KMS-11 (cell line): ENCODE measurements around the gene CDCA3.

Source experiments
- H2AFZ ChIP-seq: fragments of 200-600 bp; sonication (generic); 2 replicates; pipeline ENCODE4 v1.6.1; 2016; ENCODE audit warnings: antibody characterized with exemption, mixed run types, low read depth
- H3K27ac ChIP-seq: fragments of 200-600 bp; sonication (generic); 2 replicates; pipeline ENCODE4 v1.6.1; 2016; ENCODE audit warnings: mild to moderate bottlenecking, mixed run types
- H3K27me3 ChIP-seq: fragments of 200-600 bp; sonication (generic); 2 replicates; pipeline ENCODE4 v1.6.1; 2017; ENCODE audit warnings: mild to moderate bottlenecking, low read depth, mixed run types, moderate library complexity; ENCODE audit not compliant: insufficient read depth
- H3K36me3 ChIP-seq: fragments of 200-600 bp; sonication (generic); 2 replicates; pipeline ENCODE4 v1.6.1; 2017; ENCODE audit warnings: mild to moderate bottlenecking, mixed run types; ENCODE audit not compliant: insufficient read depth
- H3K4me1 ChIP-seq: fragments of 200-600 bp; sonication (generic); 2 replicates; pipeline ENCODE4 v1.6.1; 2016; ENCODE audit warnings: mild to moderate bottlenecking, low read depth, mixed run types; ENCODE audit not compliant: poor library complexity, severe bottlenecking
- H3K4me2 ChIP-seq: fragments of 200-600 bp; sonication (generic); 2 replicates; pipeline ENCODE4 v1.7.0; 2016; ENCODE audit warnings: mild to moderate bottlenecking, mixed run types
- H3K4me3 ChIP-seq: fragments of 200-600 bp; sonication (generic); IDR thresholded peaks from 2 replicates; pipeline ENCODE4 v1.6.1; 2017; ENCODE audit warnings: low read depth, low read length, mixed read lengths; ENCODE audit not compliant: insufficient read depth
- H3K79me2 ChIP-seq: fragments of 200-600 bp; sonication (generic); 2 replicates; pipeline ENCODE4 v1.6.1; 2016; ENCODE audit warnings: low read depth, mixed run types; ENCODE audit not compliant: insufficient read depth
- H3K9ac ChIP-seq: fragments of 200-600 bp; sonication (generic); 2 replicates; pipeline ENCODE4 v1.6.1; 2016; ENCODE audit warnings: mild to moderate bottlenecking, mixed run types
- H4K20me1 ChIP-seq: fragments of 200-600 bp; sonication (generic); 2 replicates; pipeline ENCODE4 v1.6.1; 2016; ENCODE audit warnings: mild to moderate bottlenecking, mixed run types; ENCODE audit not compliant: insufficient read depth
- CTCF ChIP-seq: fragments of 200-600 bp; sonication (generic); conservative IDR thresholded peaks from 2 replicates; pipeline ENCODE4 v1.6.1; 2017; ENCODE audit warnings: low read depth, mild to moderate bottlenecking, antibody characterized with exemption, low read length, moderate library complexity, mixed read lengths

Gene CDCA3

GRCh38 chr12:6861391-6861790 lies 10.3 kb upstream of the CDCA3 start:
- Histone ChIP-seq H3K36me3 (peaks cover 7% of the 10 kb centered on the region; the same call in 1 of the 2 replicates), H3K4me2 (no peak overlapping the region)

GRCh38 chr12:6860942-6861341 lies 9.9 kb upstream of the CDCA3 start:
- no peaks in the 10 kb centered on the region for H4K20me1 ChIP-seq
- peaks cover 7% of the 10 kb centered on the region; the same call in 1 of the 2 replicates for H3K36me3 ChIP-seq
- no peak overlapping the region for H2AFZ ChIP-seq
- H3K27ac ChIP-seq, result no peak overlapping the region
- H3K4me1 ChIP-seq, result no peaks in the 10 kb centered on the region
- no peak overlapping the region for H3K9ac ChIP-seq
- no peak overlapping the region for H3K4me3 ChIP-seq
- TF ChIP-seq CTCF, result no peak
- no peaks in the 10 kb centered on the region for H3K27me3 ChIP-seq
- H3K4me2 ChIP-seq, result no peak overlapping the region
- no peaks in the 10 kb centered on the region for H3K79me2 ChIP-seq

More at GRCh38 chr12:6861391-6861790, 10.3 kb upstream of the CDCA3 start:
- no peak overlapping the region for H3K27ac ChIP-seq
- no peaks in the 10 kb centered on the region for H3K79me2 ChIP-seq
- no peaks in the 10 kb centered on the region for H3K27me3 ChIP-seq
- no peak overlapping the region for H3K4me3 ChIP-seq
- no peak overlapping the region for H3K9ac ChIP-seq
- no peak for TF ChIP-seq CTCF
- no peaks in the 10 kb centered on the region for H4K20me1 ChIP-seq
- no peaks in the 10 kb centered on the region for H3K4me1 ChIP-seq
- no peak overlapping the region for H2AFZ ChIP-seq

- Histone ChIP-seq H3K36me3 (peaks cover 7% of the 10 kb centered on the region; the same call in 1 of the 2 replicates), H3K4me1 (no peaks in the 10 kb centered on the region), H3K4me2 (no peak overlapping the region), H3K27me3 (no peaks in the 10 kb centered on the region), H4K20me1 (no peaks in the 10 kb centered on the region), H2AFZ (no peak overlapping the region), H3K4me3 (no peak overlapping the region), H3K79me2 (peaks cover 6% of the 10 kb centered on the region; the same call in 1 of the 2 replicates), H3K9ac (no peak overlapping the region), H3K27ac (no peak overlapping the region)
- no peak for TF ChIP-seq CTCF
Observed at GRCh38 chr12:6860116-6860515, 9.0 kb upstream of the CDCA3 start.

GRCh38 chr12:6858799-6859198 lies 7.7 kb upstream of the CDCA3 start:
- Histone ChIP-seq H3K9ac (no peak overlapping the region), H3K27me3 (no peaks in the 10 kb centered on the region), H4K20me1 (no peaks in the 10 kb centered on the region), H2AFZ (no peak overlapping the region), H3K79me2 (peaks cover 19% of the 10 kb centered on the region), H3K4me3 (no peak overlapping the region), H3K4me2 (no peak overlapping the region), H3K36me3 (peaks cover 7% of the 10 kb centered on the region; the same call in 1 of the 2 replicates), H3K4me1 (peaks cover 12% of the 10 kb centered on the region), H3K27ac (no peak overlapping the region)
- TF ChIP-seq CTCF, result no peak
